ENCODE measurements around the gene SMU1.

The SMU1 gene

DNA sequence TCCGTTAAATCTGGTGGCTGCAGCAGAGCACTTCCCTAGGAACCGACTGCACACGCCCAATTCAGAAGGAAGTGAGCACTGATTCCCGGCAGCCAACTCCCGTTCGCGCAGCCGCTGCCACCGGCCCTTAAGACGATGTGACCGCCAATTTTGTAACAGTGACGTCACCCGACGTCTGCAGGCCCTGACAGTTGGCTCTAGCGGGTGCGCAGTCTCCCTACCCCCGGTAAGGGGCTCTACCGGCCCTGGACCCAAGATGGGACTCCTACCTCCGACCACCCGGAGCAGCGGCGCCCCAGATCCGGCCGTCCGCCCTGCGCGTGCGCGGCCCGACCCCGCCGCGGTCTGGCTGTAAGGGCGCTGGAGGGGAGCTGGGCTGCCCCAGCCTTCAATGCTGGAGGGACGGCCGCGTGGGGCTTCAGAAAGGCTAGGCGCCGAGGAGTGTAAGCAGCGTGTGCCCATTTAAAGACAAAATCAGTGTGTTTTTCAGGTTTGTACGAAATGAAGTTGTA lies 32.3 kb downstream of the SMU1 start:
- H3K4me1 ChIP-seq (ENCODE audit: low read depth, poor library complexity, severe bottlenecking), result no peaks in the 10 kb centered on the region
- no peak for TF ChIP-seq CTCF (conservative IDR thresholded peaks at IDR 0.05; ENCODE audit: low read depth, low read length)
- H3K27me3 ChIP-seq (ENCODE audit: insufficient read depth, low read depth), result no peaks in the 10 kb centered on the region
- no peaks in the 10 kb centered on the region for H3K79me2 ChIP-seq (ENCODE audit: insufficient read depth, low read depth)
- no peak overlapping the region for H3K4me2 ChIP-seq
- no peaks in the 10 kb centered on the region for H4K20me1 ChIP-seq (ENCODE audit: insufficient read depth)
- H3K36me3 ChIP-seq (ENCODE audit: insufficient read depth), result no peaks in the 10 kb centered on the region
- no peak overlapping the region for H3K27ac ChIP-seq
- no peak overlapping the region for H3K9ac ChIP-seq
- no peak overlapping the region for H3K4me3 ChIP-seq (IDR thresholded peaks at IDR 0.05; ENCODE audit: insufficient read depth, low read depth, low read length)
- no peak overlapping the region for H2AFZ ChIP-seq (ENCODE audit: low read depth)

- TF ChIP-seq CTCF (conservative IDR thresholded peaks at IDR 0.05; ENCODE audit: low read depth, low read length), result no peak
- Histone ChIP-seq H4K20me1 (ENCODE audit: insufficient read depth) (no peaks in the 10 kb centered on the region), H3K27me3 (ENCODE audit: insufficient read depth, low read depth) (no peaks in the 10 kb centered on the region), H3K36me3 (ENCODE audit: insufficient read depth) (no peaks in the 10 kb centered on the region), H3K27ac (no peak overlapping the region), H3K4me3 (IDR thresholded peaks at IDR 0.05; ENCODE audit: insufficient read depth, low read depth, low read length) (no peak overlapping the region), H3K79me2 (ENCODE audit: insufficient read depth, low read depth) (no peaks in the 10 kb centered on the region), H3K4me1 (ENCODE audit: low read depth, poor library complexity, severe bottlenecking) (no peaks in the 10 kb centered on the region), H3K4me2 (no peak overlapping the region), H2AFZ (ENCODE audit: low read depth) (no peak overlapping the region), H3K9ac (no peak overlapping the region)
Observed at GRCh38 chr9:33043671-33044070, 32.8 kb downstream of the SMU1 start.

GRCh38 chr9:33042473-33042872 lies 34.0 kb downstream of the SMU1 start:
- Histone ChIP-seq H3K27ac (no peak overlapping the region), H3K4me2 (no peak overlapping the region), H3K9ac (no peak overlapping the region), H3K36me3 (ENCODE audit: insufficient read depth) (peaks cover 6% of the 10 kb centered on the region; the same call in 1 of the 2 replicates), H3K27me3 (ENCODE audit: insufficient read depth, low read depth) (no peaks in the 10 kb centered on the region), H3K79me2 (ENCODE audit: insufficient read depth, low read depth) (no peaks in the 10 kb centered on the region), H3K4me3 (IDR thresholded peaks at IDR 0.05; ENCODE audit: insufficient read depth, low read depth, low read length) (no peak overlapping the region), H3K4me1 (ENCODE audit: low read depth, poor library complexity, severe bottlenecking) (no peaks in the 10 kb centered on the region), H2AFZ (ENCODE audit: low read depth) (no peak overlapping the region), H4K20me1 (ENCODE audit: insufficient read depth) (no peaks in the 10 kb centered on the region)
- no peak for TF ChIP-seq CTCF (conservative IDR thresholded peaks at IDR 0.05; ENCODE audit: low read depth, low read length)

GRCh38 chr9:33041432-33042188 lies 34.9 kb downstream of the SMU1 start:
- no peak for TF ChIP-seq CTCF (conservative IDR thresholded peaks at IDR 0.05; ENCODE audit: low read depth, low read length)
- Histone ChIP-seq H3K27me3 (ENCODE audit: insufficient read depth, low read depth) (no peaks in the 10 kb centered on the region), H3K4me3 (IDR thresholded peaks at IDR 0.05; ENCODE audit: insufficient read depth, low read depth, low read length) (no peak overlapping the region), H4K20me1 (ENCODE audit: insufficient read depth) (no peaks in the 10 kb centered on the region), H3K36me3 (ENCODE audit: insufficient read depth) (peaks cover 14% of the 10 kb centered on the region), H2AFZ (ENCODE audit: low read depth) (no peak overlapping the region), H3K4me1 (ENCODE audit: low read depth, poor library complexity, severe bottlenecking) (no peaks in the 10 kb centered on the region), H3K27ac (no peak overlapping the region), H3K9ac (no peak overlapping the region), H3K79me2 (ENCODE audit: insufficient read depth, low read depth) (no peaks in the 10 kb centered on the region), H3K4me2 (no peak overlapping the region)
